Measurements from ENCODE around the gene PKP4.
"Not testable (repeated sequence)": the region's sequence is repeated elsewhere in the genome, so short reads cannot be mapped to it uniquely, and the experiment has no call there.

Gene PKP4

GRCh38 chr2:158671360-158672245, 214.9 kb downstream of the PKP4 start:
- H3K9me3 Mint-ChIP-seq = no peaks in the 10 kb centered on the region
- H3K4me3 Mint-ChIP-seq = no peak overlapping the region
- peaks cover 13% of the 10 kb centered on the region for H3K36me3 Mint-ChIP-seq
- H3K27ac Mint-ChIP-seq = no peak overlapping the region
- no peaks in the 10 kb centered on the region for H3K4me1 Mint-ChIP-seq
- no peaks in the 10 kb centered on the region for H3K27me3 Mint-ChIP-seq

- H3K27me3 Mint-ChIP-seq = no peaks in the 10 kb centered on the region
- no peaks in the 10 kb centered on the region for H3K4me1 Mint-ChIP-seq
- no peak overlapping the region for H3K27ac Mint-ChIP-seq
- H3K9me3 Mint-ChIP-seq = no peaks in the 10 kb centered on the region
- H3K4me3 Mint-ChIP-seq = no peak overlapping the region
- H3K36me3 Mint-ChIP-seq = peaks cover 16% of the 10 kb centered on the region
These were observed 219.5 kb downstream of the PKP4 start for GRCh38 chr2:158676295-158676694.

GRCh38 chr2:158676696-158677095, 219.9 kb downstream of the PKP4 start:
- Mint-ChIP-seq H3K36me3 (peaks cover 16% of the 10 kb centered on the region), H3K27ac (no peak overlapping the region), H3K4me3 (no peak overlapping the region), H3K27me3 (no peaks in the 10 kb centered on the region), H3K4me1 (no peaks in the 10 kb centered on the region), H3K9me3 (no peaks in the 10 kb centered on the region)

GRCh38 chr2:158677542-158677941, 220.8 kb downstream of the PKP4 start:
- H3K36me3 Mint-ChIP-seq = peaks cover 16% of the 10 kb centered on the region
- no peaks in the 10 kb centered on the region for H3K27me3 Mint-ChIP-seq
- H3K27ac Mint-ChIP-seq = no peak overlapping the region
- no peak overlapping the region for H3K4me3 Mint-ChIP-seq
- H3K9me3 Mint-ChIP-seq = no peaks in the 10 kb centered on the region
- no peaks in the 10 kb centered on the region for H3K4me1 Mint-ChIP-seq

GRCh38 chr2:158681816-158682215, 225.1 kb downstream of the PKP4 start:
- no peak overlapping the region for H3K27ac Mint-ChIP-seq
- H3K27me3 Mint-ChIP-seq = no peaks in the 10 kb centered on the region
- H3K4me1 Mint-ChIP-seq = no peaks in the 10 kb centered on the region
- H3K4me3 Mint-ChIP-seq = no peak overlapping the region
- peaks cover 13% of the 10 kb centered on the region for H3K36me3 Mint-ChIP-seq
- no peaks in the 10 kb centered on the region for H3K9me3 Mint-ChIP-seq

GRCh38 chr2:158685646-158686045, 228.9 kb downstream of the PKP4 start:
- H3K36me3 Mint-ChIP-seq = peaks cover 1% of the 10 kb centered on the region
- no peak overlapping the region for H3K4me3 Mint-ChIP-seq
- H3K4me1 Mint-ChIP-seq = no peaks in the 10 kb centered on the region
- no peaks in the 10 kb centered on the region for H3K9me3 Mint-ChIP-seq
- H3K27me3 Mint-ChIP-seq = peaks cover 1% of the 10 kb centered on the region
- no peak overlapping the region for H3K27ac Mint-ChIP-seq

GRCh38 chr2:158686210-158686691, 229.5 kb downstream of the PKP4 start:
- Mint-ChIP-seq H3K27ac (no peak overlapping the region), H3K36me3 (no peaks in the 10 kb centered on the region), H3K4me1 (no peaks in the 10 kb centered on the region), H3K9me3 (no peaks in the 10 kb centered on the region), H3K27me3 (peaks cover 1% of the 10 kb centered on the region), H3K4me3 (no peak overlapping the region)

- Mint-ChIP-seq H3K36me3 (no peaks in the 10 kb centered on the region), H3K27me3 (peaks cover 1% of the 10 kb centered on the region), H3K4me1 (no peaks in the 10 kb centered on the region), H3K9me3 (no peaks in the 10 kb centered on the region), H3K4me3 (no peak overlapping the region), H3K27ac (no peak overlapping the region)
These were observed 230.6 kb downstream of the PKP4 start for GRCh38 chr2:158687315-158687714.

GRCh38 chr2:158688721-158689120, 232.0 kb downstream of the PKP4 start:
- Mint-ChIP-seq H3K27me3 (peaks cover 1% of the 10 kb centered on the region), H3K9me3 (no peaks in the 10 kb centered on the region), H3K36me3 (no peaks in the 10 kb centered on the region), H3K27ac (no peak overlapping the region), H3K4me1 (no peaks in the 10 kb centered on the region), H3K4me3 (no peak overlapping the region)

- no peak overlapping the region for H3K27ac Mint-ChIP-seq
- no peaks in the 10 kb centered on the region for H3K9me3 Mint-ChIP-seq
- peaks cover 1% of the 10 kb centered on the region for H3K27me3 Mint-ChIP-seq
- no peaks in the 10 kb centered on the region for H3K4me1 Mint-ChIP-seq
- no peak overlapping the region for H3K4me3 Mint-ChIP-seq
- no peaks in the 10 kb centered on the region for H3K36me3 Mint-ChIP-seq
These were observed 232.6 kb downstream of the PKP4 start for GRCh38 chr2:158689391-158689790.

- H3K27ac Mint-ChIP-seq = peak overlapping the region; percentile 38
These were observed 234.1 kb downstream of the PKP4 start for GRCh38 chr2:158690823-158691222.

GRCh38 chr2:158691619-158692018, 234.9 kb downstream of the PKP4 start:
- Mint-ChIP-seq H3K27ac (no peak overlapping the region), H3K4me3 (no peak overlapping the region), H3K9me3 (peaks cover 3% of the 10 kb centered on the region), H3K27me3 (peaks cover 1% of the 10 kb centered on the region), H3K36me3 (no peaks in the 10 kb centered on the region), H3K4me1 (no peaks in the 10 kb centered on the region)

More at GRCh38 chr2:158690823-158691222, 234.1 kb downstream of the PKP4 start:
- Mint-ChIP-seq H3K27me3 (peaks cover 1% of the 10 kb centered on the region), H3K4me1 (no peaks in the 10 kb centered on the region), H3K9me3 (no peaks in the 10 kb centered on the region), H3K36me3 (no peaks in the 10 kb centered on the region), H3K4me3 (no peak overlapping the region)

GRCh38 chr2:158692372-158693103, 235.8 kb downstream of the PKP4 start:
- Mint-ChIP-seq H3K36me3 (peaks cover 3% of the 10 kb centered on the region), H3K4me3 (no peak overlapping the region), H3K27ac (no peak overlapping the region)

GRCh38 chr2:158693476-158693875, 236.7 kb downstream of the PKP4 start:
- Mint-ChIP-seq H3K4me3 (no peak overlapping the region), H3K9me3 (peaks cover 11% of the 10 kb centered on the region), H3K4me1 (no peaks in the 10 kb centered on the region), H3K27me3 (peaks cover 2% of the 10 kb centered on the region), H3K36me3 (peaks cover 3% of the 10 kb centered on the region), H3K27ac (no peak overlapping the region)

More at GRCh38 chr2:158692372-158693103, 235.8 kb downstream of the PKP4 start:
- Mint-ChIP-seq H3K27me3 (peaks cover 1% of the 10 kb centered on the region), H3K9me3 (peaks cover 11% of the 10 kb centered on the region), H3K4me1 (no peaks in the 10 kb centered on the region)

- H3K4me3 Mint-ChIP-seq = no peak overlapping the region
- peaks cover 11% of the 10 kb centered on the region for H3K9me3 Mint-ChIP-seq
- H3K4me1 Mint-ChIP-seq = no peaks in the 10 kb centered on the region
- H3K27ac Mint-ChIP-seq = no peak overlapping the region
- H3K36me3 Mint-ChIP-seq = peaks cover 3% of the 10 kb centered on the region
- H3K27me3 Mint-ChIP-seq = peaks cover 2% of the 10 kb centered on the region
These were observed 238.6 kb downstream of the PKP4 start for GRCh38 chr2:158695305-158695704.

- not testable (repeated sequence) for H3K4me1 Mint-ChIP-seq, H3K36me3 Mint-ChIP-seq, H3K27me3 Mint-ChIP-seq, H3K4me3 Mint-ChIP-seq, H3K27ac Mint-ChIP-seq
- H3K9me3 Mint-ChIP-seq = peaks cover 11% of the 10 kb centered on the region
These were observed 239.0 kb downstream of the PKP4 start for GRCh38 chr2:158695744-158696143.
